ENCODE results near the gene TMEM184A. TPM values are rescaled to one million over a fixed set of nuclear protein-coding genes. Genes with fewer than 3 reads are reported as not detected.

The TMEM184A gene
- total and polyA plus RNA-seq, 11 donors, result 0.19 to 0.99 (median 0.47) TPM

DNA sequence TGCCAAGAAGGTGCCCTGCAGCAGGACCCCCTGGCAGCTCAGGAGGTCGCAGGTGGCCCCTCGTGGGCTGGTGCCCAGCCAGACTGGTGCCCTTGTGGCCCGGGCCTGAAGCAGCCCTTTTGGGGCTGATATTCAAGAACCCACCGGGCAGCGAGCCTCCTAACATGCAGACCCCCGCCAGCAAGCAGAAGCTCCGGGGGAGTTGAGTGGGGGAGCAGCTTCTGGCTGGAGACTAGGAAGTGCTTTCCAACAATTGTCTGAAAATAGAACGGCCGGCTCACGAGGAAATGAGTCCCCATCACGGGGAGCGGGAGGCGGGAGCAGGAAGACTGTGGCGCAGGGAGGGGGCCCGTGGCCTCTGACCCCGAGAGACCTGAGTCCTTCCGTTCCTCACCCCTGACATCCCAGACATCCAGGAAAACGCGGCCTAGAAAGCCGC lies 42.3 kb downstream of the TMEM184A start:
- intact Hi-C loops (cut with DNase I), result loop anchor here in 1 of 10 donors (5.0 kb wide), 1 partner anchor 44 kb away; the partner anchor contains the start of gene TMEM184A
- no peak for TF ChIP-seq POLR2A (IDR thresholded peaks at IDR 0.05)
- TF ChIP-seq, protein P1, sequence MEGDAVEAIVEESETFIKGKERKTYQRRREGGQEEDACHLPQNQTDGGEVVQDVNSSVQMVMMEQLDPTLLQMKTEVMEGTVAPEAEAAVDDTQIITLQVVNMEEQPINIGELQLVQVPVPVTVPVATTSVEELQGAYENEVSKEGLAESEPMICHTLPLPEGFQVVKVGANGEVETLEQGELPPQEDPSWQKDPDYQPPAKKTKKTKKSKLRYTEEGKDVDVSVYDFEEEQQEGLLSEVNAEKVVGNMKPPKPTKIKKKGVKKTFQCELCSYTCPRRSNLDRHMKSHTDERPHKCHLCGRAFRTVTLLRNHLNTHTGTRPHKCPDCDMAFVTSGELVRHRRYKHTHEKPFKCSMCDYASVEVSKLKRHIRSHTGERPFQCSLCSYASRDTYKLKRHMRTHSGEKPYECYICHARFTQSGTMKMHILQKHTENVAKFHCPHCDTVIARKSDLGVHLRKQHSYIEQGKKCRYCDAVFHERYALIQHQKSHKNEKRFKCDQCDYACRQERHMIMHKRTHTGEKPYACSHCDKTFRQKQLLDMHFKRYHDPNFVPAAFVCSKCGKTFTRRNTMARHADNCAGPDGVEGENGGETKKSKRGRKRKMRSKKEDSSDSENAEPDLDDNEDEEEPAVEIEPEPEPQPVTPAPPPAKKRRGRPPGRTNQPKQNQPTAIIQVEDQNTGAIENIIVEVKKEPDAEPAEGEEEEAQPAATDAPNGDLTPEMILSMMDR (IDR thresholded peaks at IDR 0.05), result no peak
- DNase-seq (peak; percentile 70 to 87 (median 80)), ATAC-seq (peak; percentile 56 to 88 (median 73))
- Histone ChIP-seq H3K27me3 (no peaks in the 10 kb centered on the region), H3K4me3 (peak overlapping the region in 8 of 12 donors; percentile 18 to 39 (median 30)), H3K27ac (peak overlapping the region; percentile 87 to 100 (median 98)), H3K9me3 (no peaks in the 10 kb centered on the region), H3K36me3 (no peaks in the 10 kb centered on the region), H3K4me1 (peaks cover 0 to 30% (median 22%) of the 10 kb centered on the region in 12 donors)
- WGBS, 4 donors, result 5 to 12% (median 9%) methylated on average over 18 to 20 of the region's 20 CpGs

GRCh38 chr7:1512781-1513656 lies 43.0 kb downstream of the TMEM184A start:
- H3K4me3 ChIP-seq, result peak overlapping the region in 8 of 12 donors; percentile 18 to 39 (median 30)
- peaks cover 0 to 30% (median 22%) of the 10 kb centered on the region in 12 donors for H3K4me1 ChIP-seq
- peak overlapping the region; percentile 87 to 100 (median 98) for H3K27ac ChIP-seq
- DNase-seq (peak; percentile 87 to 91 (median 88)), ATAC-seq (peak; percentile 92 to 94 (median 94))
- peak in 1 of 2 donors; percentile 45 for TF ChIP-seq POLR2A (IDR thresholded peaks at IDR 0.05)
- TF ChIP-seq, protein P1 (IDR thresholded peaks at IDR 0.05), result peak in 1 of 12 donors; percentile 13
- 35 to 48% (median 42%) methylated on average over 25 to 35 of the region's 35 CpGs for WGBS, 4 donors
- intact Hi-C loops (cut with DNase I), result loop anchor here in 1 of 10 donors (5.0 kb wide), 1 partner anchor 44 kb away; the partner anchor contains the start of gene TMEM184A
- no peaks in the 10 kb centered on the region for H3K27me3 ChIP-seq
- H3K9me3 ChIP-seq, result no peaks in the 10 kb centered on the region
- H3K36me3 ChIP-seq, result no peaks in the 10 kb centered on the region

DNA sequence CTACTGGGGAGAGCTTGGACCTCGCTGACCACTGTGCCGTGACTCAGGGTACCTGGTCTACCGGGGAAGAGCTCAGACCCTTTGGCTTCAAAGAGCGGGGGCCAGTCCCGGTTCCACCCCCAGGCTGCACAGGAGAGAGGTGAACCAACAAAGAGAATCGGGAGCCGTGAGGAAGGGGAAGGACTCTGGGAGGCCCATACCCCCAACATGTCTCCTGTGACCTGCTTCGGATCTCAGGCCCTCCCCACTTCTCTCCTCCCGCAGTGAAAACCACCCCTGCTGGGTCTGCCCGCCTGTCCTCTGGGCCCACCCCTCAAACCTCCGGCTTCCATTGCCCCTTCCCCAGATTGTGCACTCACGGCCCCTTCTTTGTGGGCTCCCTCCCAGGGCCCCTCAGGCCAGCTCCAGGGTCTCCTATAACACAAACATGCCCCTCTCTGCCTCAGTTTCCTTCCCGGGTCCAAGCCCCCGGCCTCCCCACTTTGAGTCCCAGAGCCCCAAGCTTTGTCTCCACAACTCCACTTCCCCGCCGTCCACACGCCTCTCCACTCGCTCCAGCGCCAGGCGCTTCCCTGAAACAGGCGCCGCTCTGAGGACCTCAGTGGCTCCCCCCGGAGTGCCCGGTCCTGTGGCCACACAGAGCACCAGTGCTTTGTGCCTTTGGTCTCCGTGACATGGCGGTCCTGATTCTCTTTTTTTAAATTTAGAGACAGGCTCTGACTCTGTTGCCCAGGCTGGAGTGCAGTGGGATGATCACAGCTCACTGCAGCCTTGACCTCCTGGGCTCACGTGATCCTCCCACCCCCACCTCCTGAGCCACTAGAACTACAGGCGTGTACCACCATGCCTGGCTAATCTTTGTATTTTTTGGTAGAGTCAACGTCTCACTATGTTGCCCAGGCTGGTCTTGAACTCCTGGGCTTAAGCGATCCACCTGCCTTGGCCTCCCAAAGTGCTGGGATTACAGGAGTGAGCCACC lies 44.3 kb downstream of the TMEM184A start:
- ATAC-seq (no peak), DNase-seq (no peak)
- H3K36me3 ChIP-seq, result no peaks in the 10 kb centered on the region
- intact Hi-C loops (cut with DNase I), result loop anchor here in 1 of 10 donors (5.0 kb wide), 1 partner anchor 46 kb away; the partner anchor contains the start of gene TMEM184A
- 84 to 91% (median 87%) methylated on average over 30 of the region's 30 CpGs for WGBS, 4 donors
- H3K9me3 ChIP-seq, result no peaks in the 10 kb centered on the region
- no peaks in the 10 kb centered on the region for H3K27me3 ChIP-seq
- TF ChIP-seq, protein P1 (IDR thresholded peaks at IDR 0.05), result no peak
- TF ChIP-seq POLR2A (IDR thresholded peaks at IDR 0.05), result no peak
- no peak overlapping the region for H3K4me3 ChIP-seq
- peak overlapping the region in 3 of 12 donors; percentile 97 to 100 (median 99) for H3K27ac ChIP-seq
- H3K4me1 ChIP-seq, result peaks cover 0 to 39% (median 24%) of the 10 kb centered on the region in 12 donors

All from heart left ventricle (tissue), 16 donors.